Right lobe of liver (tissue), 4 donors: ENCODE measurements around the gene TRAF3IP1.

ENCODE experiments used
- CTCF ChIP-seq, 4 donors: fragments of 200-600 bp in 3 of 4; fragments of 450-650 bp in 1 of 4; IDR thresholded peaks; one replicate each; pipeline versions ENCODE4 v1.5.1 to v1.8.0; 2016 to 2022; ENCODE audit warnings: antibody characterized with exemption in 4 of 4, mild to moderate bottlenecking in 2 of 4
- POLR2A ChIP-seq: fragments of 450-650 bp; IDR thresholded peaks from one replicate; pipeline ENCODE4 v1.6.1; 2017; ENCODE audit warnings: antibody characterized with exemption, mild to moderate bottlenecking
- donor health status: DM: no; HTN: no; CAD: no.
- donor health status: DM: no; HTN: no; CAD: no.
- donor health status: DM: no; HTN: yes; CAD: no.

GRCh38 chr2:238286987-238287736 lies 33.2 kb upstream of the TRAF3IP1 start:
- TF ChIP-seq CTCF (IDR thresholded peaks at IDR 0.05) (no peak), POLR2A (peak; percentile 14)
